WI38 (cell line): Measurements from ENCODE around the gene TNFAIP8.

Source experiments
- H3K4me3 ChIP-seq: 2 replicates; pipeline ENCODE4 v1.5.1; 2011; ENCODE audit warnings: low read depth, mild to moderate bottlenecking, control low read depth, low read length
- CTCF ChIP-seq: IDR thresholded peaks from 2 replicates; pipeline ENCODE4 v1.5.1; 2012; ENCODE audit warnings: low read depth, mild to moderate bottlenecking, control low read depth, low read length

Gene TNFAIP8

GRCh38 chr5:119313658-119314605 is 41.9 kb upstream of the TNFAIP8 start:
- no peak for TF ChIP-seq CTCF
- no peak overlapping the region for H3K4me3 ChIP-seq

- H3K4me3 ChIP-seq, result no peak overlapping the region
- TF ChIP-seq CTCF, result no peak
Observed at GRCh38 chr5:119315516-119315949, 40.3 kb upstream of the TNFAIP8 start.

GRCh38 chr5:119316086-119316485 is 39.7 kb upstream of the TNFAIP8 start:
- no peak overlapping the region for H3K4me3 ChIP-seq
- TF ChIP-seq CTCF, result no peak

- no peak overlapping the region for H3K4me3 ChIP-seq
- TF ChIP-seq CTCF, result no peak
Observed at GRCh38 chr5:119316906-119317305, 38.9 kb upstream of the TNFAIP8 start.

GRCh38 chr5:119318256-119318894 is 37.4 kb upstream of the TNFAIP8 start:
- TF ChIP-seq CTCF, result no peak
- no peak overlapping the region for H3K4me3 ChIP-seq

- H3K4me3 ChIP-seq, result no peak overlapping the region
- TF ChIP-seq CTCF, result no peak
Observed at GRCh38 chr5:119319401-119319800, 36.4 kb upstream of the TNFAIP8 start.

GRCh38 chr5:119319890-119320289 is 35.9 kb upstream of the TNFAIP8 start:
- H3K4me3 ChIP-seq, result no peak overlapping the region
- no peak for TF ChIP-seq CTCF
